ENCODE data around the gene DGKK.

GRCh38 chrX:50475208-50475607, 4.6 kb upstream of the DGKK start:
- TF ChIP-seq POLR2AphosphoS5 (IDR thresholded peaks at IDR 0.05; ENCODE audit: low read depth, low read length), result no peak
- no peak for TF ChIP-seq TAF1 (IDR thresholded peaks at IDR 0.05; ENCODE audit: low read depth, low read length)
- no peak for TF ChIP-seq POLR2A (IDR thresholded peaks at IDR 0.05; ENCODE audit: low read depth, low read length)
- no peak for TF ChIP-seq POU2F2 (IDR thresholded peaks at IDR 0.05; ENCODE audit: low read depth, low read length)
- no peak for TF ChIP-seq SPI1 (IDR thresholded peaks at IDR 0.05; ENCODE audit: low read depth, low read length)

Data from GM12891 (cell line).